HEK293 (cell line): ENCODE results near the gene SDCBP2.

ENCODE experiments used
- CTCF ChIP-seq: fragments of 450-650 bp; formaldehyde crosslinking; IDR thresholded peaks from 2 replicates; pipeline ENCODE4 v1.5.1; 2016; ENCODE audit warnings: missing biosample characterization, missing genetic modification characterization
- ZBTB7A ChIP-seq: fragments of 450-650 bp; formaldehyde crosslinking; IDR thresholded peaks from 2 replicates; pipeline ENCODE4 v1.5.1; 2016; ENCODE audit warnings: low read depth, missing biosample characterization, missing genetic modification characterization
- ZFHX2 ChIP-seq: fragments of 450-650 bp; formaldehyde crosslinking; conservative IDR thresholded peaks from 2 replicates; pipeline ENCODE4 v1.5.1; 2016; ENCODE audit warnings: missing biosample characterization, missing genetic modification characterization
- ZNF248 ChIP-seq: fragments of 450-650 bp; formaldehyde crosslinking; IDR thresholded peaks from 2 replicates; pipeline ENCODE4 v1.5.1; 2017; ENCODE audit warnings: missing biosample characterization, missing genetic modification characterization
- ZNF26 ChIP-seq: fragments of 450-650 bp; formaldehyde crosslinking; IDR thresholded peaks from 2 replicates; pipeline ENCODE4 v1.5.1; 2016; ENCODE audit warnings: missing biosample characterization, missing genetic modification characterization
- ZNF501 ChIP-seq: fragments of 450-650 bp; formaldehyde crosslinking; IDR thresholded peaks from 2 replicates; pipeline ENCODE4 v1.5.1; 2016; ENCODE audit warnings: missing biosample characterization, missing genetic modification characterization
- ZNF561 ChIP-seq: fragments of 450-650 bp; IDR thresholded peaks from 2 replicates; pipeline ENCODE4 v1.5.1; 2018; ENCODE audit warnings: missing biosample characterization, missing genetic modification characterization, borderline replicate concordance
- ZNF596 ChIP-seq: fragments of 450-650 bp; IDR thresholded peaks from 2 replicates; pipeline ENCODE4 v1.5.0; 2018; ENCODE audit warnings: missing biosample characterization, mild to moderate bottlenecking, missing genetic modification characterization, moderate library complexity
- ZNF701 ChIP-seq: fragments of 450-650 bp; formaldehyde crosslinking; IDR thresholded peaks from 2 replicates; pipeline ENCODE4 v1.5.1; 2016; ENCODE audit warnings: missing biosample characterization, missing genetic modification characterization
- ZNF785 ChIP-seq: fragments of 450-650 bp; formaldehyde crosslinking; IDR thresholded peaks from 2 replicates; pipeline ENCODE4 v1.5.1; 2016; ENCODE audit warnings: missing biosample characterization, missing genetic modification characterization
- ZSCAN18 ChIP-seq: fragments of 450-650 bp; formaldehyde crosslinking; IDR thresholded peaks from 2 replicates; pipeline ENCODE4 v1.5.1; 2016; ENCODE audit warnings: missing biosample characterization, missing genetic modification characterization
- TF ChIP-seq, protein P1 (sequence below): fragments of 450-650 bp; formaldehyde crosslinking; IDR thresholded peaks from 2 replicates; pipeline ENCODE4 v1.5.1; 2016; ENCODE audit warnings: missing biosample characterization, missing genetic modification characterization
- TF ChIP-seq, protein P2 (sequence below): fragments of 450-650 bp; formaldehyde crosslinking; IDR thresholded peaks from 2 replicates; pipeline ENCODE4 v1.5.1; 2016; ENCODE audit warnings: missing biosample characterization, missing genetic modification characterization
- TF ChIP-seq, protein P3 (sequence below): fragments of 450-650 bp; formaldehyde crosslinking; IDR thresholded peaks from 2 replicates; pipeline ENCODE4 v1.5.1; 2017; ENCODE audit warnings: missing biosample characterization, missing genetic modification characterization

DNA sequence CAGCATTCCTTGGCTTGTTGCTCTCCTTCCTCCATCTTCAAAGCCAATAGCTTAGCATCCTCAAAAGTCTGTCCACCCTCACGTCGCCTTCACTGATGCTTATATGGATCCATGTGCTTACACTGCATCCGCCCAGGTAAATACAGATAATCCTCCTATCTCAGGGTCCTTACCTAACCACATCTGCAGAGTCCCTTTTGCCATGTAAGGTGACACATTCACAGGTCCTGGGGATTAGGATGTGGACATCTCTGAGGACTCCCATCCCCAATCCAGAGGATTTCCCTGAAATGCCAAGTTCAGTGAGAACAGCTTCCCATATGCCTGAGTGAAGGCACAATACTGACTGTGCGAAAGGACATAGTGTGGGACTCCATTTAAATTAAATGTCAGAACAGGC, 38.5 kb upstream of the SDCBP2 start:
- TF ChIP-seq ZNF501 (tag by site-specific recombination) (no peak), CTCF (tag by site-specific recombination) (no peak), ZNF785 (tag by site-specific recombination) (no peak), ZNF596 (tag by site-specific recombination) (no peak), ZNF701 (tag by site-specific recombination) (no peak), ZNF248 (no peak), ZNF561 (tag by site-specific recombination) (no peak), ZSCAN18 (tag by site-specific recombination) (no peak), ZBTB7A (tag by site-specific recombination) (no peak), ZFHX2 (no peak), ZNF26 (no peak)
- TF ChIP-seq, protein P1, sequence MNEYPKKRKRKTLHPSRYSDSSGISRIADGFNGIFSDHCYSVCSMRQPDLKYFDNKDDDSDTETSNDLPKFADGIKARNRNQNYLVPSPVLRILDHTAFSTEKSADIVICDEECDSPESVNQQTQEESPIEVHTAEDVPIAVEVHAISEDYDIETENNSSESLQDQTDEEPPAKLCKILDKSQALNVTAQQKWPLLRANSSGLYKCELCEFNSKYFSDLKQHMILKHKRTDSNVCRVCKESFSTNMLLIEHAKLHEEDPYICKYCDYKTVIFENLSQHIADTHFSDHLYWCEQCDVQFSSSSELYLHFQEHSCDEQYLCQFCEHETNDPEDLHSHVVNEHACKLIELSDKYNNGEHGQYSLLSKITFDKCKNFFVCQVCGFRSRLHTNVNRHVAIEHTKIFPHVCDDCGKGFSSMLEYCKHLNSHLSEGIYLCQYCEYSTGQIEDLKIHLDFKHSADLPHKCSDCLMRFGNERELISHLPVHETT = no peak
- TF ChIP-seq, protein P2, sequence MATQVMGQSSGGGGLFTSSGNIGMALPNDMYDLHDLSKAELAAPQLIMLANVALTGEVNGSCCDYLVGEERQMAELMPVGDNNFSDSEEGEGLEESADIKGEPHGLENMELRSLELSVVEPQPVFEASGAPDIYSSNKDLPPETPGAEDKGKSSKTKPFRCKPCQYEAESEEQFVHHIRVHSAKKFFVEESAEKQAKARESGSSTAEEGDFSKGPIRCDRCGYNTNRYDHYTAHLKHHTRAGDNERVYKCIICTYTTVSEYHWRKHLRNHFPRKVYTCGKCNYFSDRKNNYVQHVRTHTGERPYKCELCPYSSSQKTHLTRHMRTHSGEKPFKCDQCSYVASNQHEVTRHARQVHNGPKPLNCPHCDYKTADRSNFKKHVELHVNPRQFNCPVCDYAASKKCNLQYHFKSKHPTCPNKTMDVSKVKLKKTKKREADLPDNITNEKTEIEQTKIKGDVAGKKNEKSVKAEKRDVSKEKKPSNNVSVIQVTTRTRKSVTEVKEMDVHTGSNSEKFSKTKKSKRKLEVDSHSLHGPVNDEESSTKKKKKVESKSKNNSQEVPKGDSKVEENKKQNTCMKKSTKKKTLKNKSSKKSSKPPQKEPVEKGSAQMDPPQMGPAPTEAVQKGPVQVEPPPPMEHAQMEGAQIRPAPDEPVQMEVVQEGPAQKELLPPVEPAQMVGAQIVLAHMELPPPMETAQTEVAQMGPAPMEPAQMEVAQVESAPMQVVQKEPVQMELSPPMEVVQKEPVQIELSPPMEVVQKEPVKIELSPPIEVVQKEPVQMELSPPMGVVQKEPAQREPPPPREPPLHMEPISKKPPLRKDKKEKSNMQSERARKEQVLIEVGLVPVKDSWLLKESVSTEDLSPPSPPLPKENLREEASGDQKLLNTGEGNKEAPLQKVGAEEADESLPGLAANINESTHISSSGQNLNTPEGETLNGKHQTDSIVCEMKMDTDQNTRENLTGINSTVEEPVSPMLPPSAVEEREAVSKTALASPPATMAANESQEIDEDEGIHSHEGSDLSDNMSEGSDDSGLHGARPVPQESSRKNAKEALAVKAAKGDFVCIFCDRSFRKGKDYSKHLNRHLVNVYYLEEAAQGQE = no peak
- TF ChIP-seq, protein P3, sequence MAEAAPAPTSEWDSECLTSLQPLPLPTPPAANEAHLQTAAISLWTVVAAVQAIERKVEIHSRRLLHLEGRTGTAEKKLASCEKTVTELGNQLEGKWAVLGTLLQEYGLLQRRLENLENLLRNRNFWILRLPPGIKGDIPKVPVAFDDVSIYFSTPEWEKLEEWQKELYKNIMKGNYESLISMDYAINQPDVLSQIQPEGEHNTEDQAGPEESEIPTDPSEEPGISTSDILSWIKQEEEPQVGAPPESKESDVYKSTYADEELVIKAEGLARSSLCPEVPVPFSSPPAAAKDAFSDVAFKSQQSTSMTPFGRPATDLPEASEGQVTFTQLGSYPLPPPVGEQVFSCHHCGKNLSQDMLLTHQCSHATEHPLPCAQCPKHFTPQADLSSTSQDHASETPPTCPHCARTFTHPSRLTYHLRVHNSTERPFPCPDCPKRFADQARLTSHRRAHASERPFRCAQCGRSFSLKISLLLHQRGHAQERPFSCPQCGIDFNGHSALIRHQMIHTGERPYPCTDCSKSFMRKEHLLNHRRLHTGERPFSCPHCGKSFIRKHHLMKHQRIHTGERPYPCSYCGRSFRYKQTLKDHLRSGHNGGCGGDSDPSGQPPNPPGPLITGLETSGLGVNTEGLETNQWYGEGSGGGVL (tag by site-specific recombination) = no peak
